Type B pancreatic cell (in vitro differentiated cells): ENCODE measurements around the gene RNF5. TPM values are rescaled to one million over a fixed set of nuclear protein-coding genes. Genes with fewer than 3 reads are reported as not detected.

Source experiments
- DNase-seq: peaks from one replicate; pipeline ENCODE4 v3.0.0; 2021; ENCODE audit warnings: mixed read lengths; ENCODE audit not compliant: unreplicated experiment; ENCODE audit errors: extremely low spot score
- H3K27ac Mint-ChIP-seq: 2 replicates; pipeline ENCODE4 v1.8.0; 2021; ENCODE audit warnings: mild to moderate bottlenecking, mixed read lengths
- H3K27me3 Mint-ChIP-seq: 2 replicates; pipeline ENCODE4 v1.8.0; 2021; ENCODE audit warnings: mixed read lengths
- H3K36me3 Mint-ChIP-seq: 2 replicates; pipeline ENCODE4 v1.8.0; 2021; ENCODE audit warnings: mixed read lengths
- H3K4me1 Mint-ChIP-seq: one replicate; pipeline ENCODE4 v1.8.0; 2021; ENCODE audit warnings: mixed read lengths; ENCODE audit not compliant: unreplicated experiment
- H3K4me3 Mint-ChIP-seq: 2 replicates; pipeline ENCODE4 v1.8.0; 2021; ENCODE audit warnings: mild to moderate bottlenecking, mixed read lengths
- H3K9me3 Mint-ChIP-seq: 2 replicates; pipeline ENCODE4 v1.8.0; 2021; ENCODE audit warnings: mixed read lengths
- CTCF ChIP-seq: fragments of 200-600 bp; sonication (generic); conservative IDR thresholded peaks from 2 replicates; pipeline ENCODE4 v1.5.0; 2021; ENCODE audit warnings: antibody characterized with exemption, mild to moderate bottlenecking
- total RNA-seq: library from RNA; stranded (reverse); gene quantifications from 2 replicates; pipeline ENCODE4 v1.2.1, GENCODE V29; 2021; ENCODE audit warnings: low replicate concordance

The RNF5 gene
- total RNA-seq, 1 donor from 2014 or later, result 69.2 TPM

GRCh38 chr6:32188381-32189068 lies 10.3 kb downstream of the RNF5 start:
- peak overlapping the region; percentile 96 for H3K4me3 Mint-ChIP-seq
- H3K9me3 Mint-ChIP-seq, result no peaks in the 10 kb centered on the region
- peaks cover 38% of the 10 kb centered on the region for H3K4me1 Mint-ChIP-seq
- TF ChIP-seq CTCF, result no peak
- H3K27ac Mint-ChIP-seq, result peak overlapping the region; percentile 94
- H3K27me3 Mint-ChIP-seq, result no peaks in the 10 kb centered on the region
- H3K36me3 Mint-ChIP-seq, result peaks cover 16% of the 10 kb centered on the region
- DNase-seq, result no peak

- Mint-ChIP-seq H3K4me1 (peaks cover 45% of the 10 kb centered on the region), H3K27me3 (no peaks in the 10 kb centered on the region), H3K36me3 (peaks cover 16% of the 10 kb centered on the region), H3K27ac (peak overlapping the region; percentile 94), H3K4me3 (peak overlapping the region; percentile 96), H3K9me3 (no peaks in the 10 kb centered on the region)
- DNase-seq, result no peak
- TF ChIP-seq CTCF, result no peak
These were observed 11.0 kb downstream of the RNF5 start for GRCh38 chr6:32189069-32189741.

GRCh38 chr6:32189742-32190053 lies 11.5 kb downstream of the RNF5 start:
- Mint-ChIP-seq H3K36me3 (peaks cover 16% of the 10 kb centered on the region), H3K27me3 (no peaks in the 10 kb centered on the region), H3K9me3 (no peaks in the 10 kb centered on the region), H3K27ac (peak overlapping the region; percentile 94), H3K4me1 (peaks cover 49% of the 10 kb centered on the region), H3K4me3 (peak overlapping the region; percentile 96)
- peak; percentile 67 for DNase-seq
- TF ChIP-seq CTCF, result no peak

- Mint-ChIP-seq H3K4me1 (peaks cover 54% of the 10 kb centered on the region), H3K4me3 (peak within 1 kb of the TSS; percentile 96), H3K9me3 (no peaks in the 10 kb centered on the region), H3K27ac (peak within 1 kb of the TSS; percentile 94), H3K36me3 (peaks cover 16% of the 10 kb centered on the region), H3K27me3 (no peaks in the 10 kb centered on the region)
- DNase-seq, result peak; percentile 79
- no peak for TF ChIP-seq CTCF
These were observed 12.0 kb downstream of the RNF5 start, which contains the start of gene PBX2 for GRCh38 chr6:32190054-32190851. TSS of gene PBX2 (minus strand) at chr6:32190202. CDS start at chr6:32189915, 287 bp downstream.

GRCh38 chr6:32190911-32191677 lies 12.9 kb downstream of the RNF5 start:
- Mint-ChIP-seq H3K36me3 (peaks cover 11% of the 10 kb centered on the region), H3K4me1 (peaks cover 50% of the 10 kb centered on the region), H3K4me3 (peak overlapping the region; percentile 34), H3K9me3 (no peaks in the 10 kb centered on the region), H3K27ac (peak overlapping the region; percentile 77), H3K27me3 (no peaks in the 10 kb centered on the region)
- no peak for TF ChIP-seq CTCF
- DNase-seq, result no peak
